ENCODE data around the gene CAMKMT. TPM values are rescaled to one million over a fixed set of nuclear protein-coding genes. Genes with fewer than 3 reads are reported as not detected.

CAMKMT gene
- total RNA-seq, 1 donor from 2014 or later = 8.4 TPM

DNA sequence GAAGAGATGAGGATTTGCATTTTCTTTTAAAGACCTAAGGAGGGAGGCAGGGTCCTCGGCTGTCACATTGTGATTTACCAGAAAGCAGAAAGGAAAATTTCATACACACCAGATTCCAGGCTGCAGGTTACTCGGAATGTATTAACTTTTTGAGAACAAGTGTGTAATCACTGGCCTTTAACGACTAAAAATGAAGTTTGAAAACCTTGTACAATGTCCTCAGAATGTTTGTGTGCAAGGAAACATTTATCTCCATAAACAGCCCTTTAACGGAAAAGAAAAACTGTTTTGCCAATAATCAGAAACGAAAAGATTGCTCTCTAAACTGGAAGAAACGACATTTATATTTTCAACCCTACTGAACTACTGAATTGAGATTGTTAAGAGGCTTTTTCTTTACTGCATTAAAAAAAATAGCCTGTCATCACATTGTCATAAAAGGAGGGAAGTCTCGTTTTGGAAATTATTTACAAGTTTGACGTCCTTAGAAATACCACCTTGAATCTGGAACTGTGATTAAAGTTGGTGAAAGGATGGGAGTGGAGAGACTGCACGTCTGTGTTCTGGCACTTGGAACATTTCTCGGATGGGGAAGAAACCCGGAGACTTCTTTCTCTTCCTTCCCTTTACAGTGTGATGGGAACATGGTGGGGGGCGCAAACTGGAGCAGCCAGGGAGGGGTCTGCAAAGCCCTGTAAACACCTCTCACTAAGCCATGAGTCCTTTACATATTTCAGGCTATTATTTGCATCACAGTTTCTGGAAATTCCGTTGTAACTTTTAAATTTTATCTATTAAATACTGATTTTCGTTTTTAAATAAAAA lies 445.7 kb downstream of the CAMKMT start:
- ATAC-seq = no peak

DNA sequence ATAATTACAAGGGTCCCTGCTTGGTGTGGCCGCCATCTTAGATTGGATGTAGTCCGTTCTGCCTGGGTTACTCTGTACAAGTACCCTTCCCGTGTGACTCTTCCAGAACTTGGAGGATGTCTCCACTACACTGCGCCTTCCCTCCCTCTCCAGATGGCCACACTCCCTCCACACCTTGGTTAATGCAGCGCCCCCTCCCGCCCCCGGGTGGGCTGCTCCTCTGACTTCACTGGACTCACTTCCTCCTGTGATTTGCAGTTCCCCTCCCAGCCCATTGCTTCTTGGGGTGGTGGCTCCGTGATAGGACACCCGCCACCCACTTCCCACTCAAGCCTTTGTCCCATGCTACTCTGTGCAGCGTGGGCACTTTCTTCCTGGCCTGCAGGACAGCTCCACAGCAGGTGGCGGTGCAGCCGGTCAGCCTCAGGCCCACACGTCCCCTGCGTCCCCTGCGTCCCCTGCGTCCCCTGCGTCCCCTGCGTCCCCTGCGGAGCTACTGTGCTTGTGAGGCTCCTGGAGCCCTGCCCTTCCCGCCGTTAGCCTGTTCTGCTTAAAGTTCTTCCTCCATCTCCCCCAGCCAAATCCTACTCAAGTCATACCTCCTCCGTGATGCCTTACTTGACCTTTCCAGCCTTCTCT lies 449.3 kb downstream of the CAMKMT start:
- ATAC-seq = no peak

DNA sequence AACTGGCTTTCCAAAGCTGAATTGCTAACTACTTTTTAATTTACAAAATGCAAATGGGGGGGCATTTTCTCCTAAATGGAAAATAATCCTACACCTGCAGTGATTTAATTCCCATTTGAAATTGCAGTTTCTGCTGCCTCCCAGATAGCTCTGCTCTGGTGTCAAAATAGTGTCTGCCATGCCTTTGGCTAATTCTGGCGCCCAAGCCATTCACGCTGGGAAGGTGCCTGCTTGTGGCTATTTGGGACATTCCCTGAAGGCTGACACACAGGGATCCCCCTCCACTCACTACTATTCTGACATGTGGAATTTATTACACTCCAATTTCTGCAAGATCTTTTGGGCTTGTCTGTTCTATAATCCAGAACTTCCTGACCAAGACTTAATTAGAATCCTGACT lies 451.4 kb downstream of the CAMKMT start:
- ATAC-seq = no peak

DNA sequence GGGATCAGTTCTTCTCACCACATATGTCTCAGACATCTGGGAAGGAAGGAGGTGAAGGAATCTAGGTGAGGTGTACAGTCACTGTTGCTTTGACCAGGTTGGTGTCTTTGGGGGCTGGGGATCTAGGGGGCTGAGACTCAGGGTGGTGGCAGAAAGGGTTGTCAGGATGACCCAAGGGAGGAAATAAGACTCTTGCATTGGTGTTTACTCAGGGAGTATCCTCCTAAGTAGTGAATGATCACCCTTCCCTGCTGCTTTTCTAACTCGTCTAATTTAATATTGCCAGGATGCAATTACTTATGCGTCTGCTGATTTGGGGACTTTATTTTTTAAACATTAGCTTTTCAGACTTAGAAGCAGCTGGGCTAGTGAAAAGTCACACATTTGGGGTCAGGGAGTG lies 451.9 kb downstream of the CAMKMT start:
- ATAC-seq = no peak

DNA sequence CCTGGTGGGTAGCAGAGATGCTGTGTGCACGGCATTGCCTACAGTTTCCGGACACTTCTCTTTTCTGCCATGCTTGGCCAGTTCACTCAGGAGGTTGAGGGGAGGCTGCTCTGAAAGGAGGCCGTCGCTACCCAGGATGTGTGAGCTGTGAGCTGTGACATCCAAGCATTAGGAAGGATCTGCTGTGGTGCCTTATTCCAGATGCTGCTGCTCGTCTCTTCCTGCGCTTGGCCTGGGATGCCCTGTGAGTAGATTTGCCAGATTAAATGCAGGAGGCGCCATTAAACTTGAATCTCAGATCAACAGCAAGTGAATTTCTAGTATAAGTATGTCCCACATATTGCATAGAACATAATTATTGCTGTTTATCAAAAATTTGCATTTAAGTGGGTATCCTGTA lies 455.5 kb downstream of the CAMKMT start:
- ATAC-seq = no peak

DNA sequence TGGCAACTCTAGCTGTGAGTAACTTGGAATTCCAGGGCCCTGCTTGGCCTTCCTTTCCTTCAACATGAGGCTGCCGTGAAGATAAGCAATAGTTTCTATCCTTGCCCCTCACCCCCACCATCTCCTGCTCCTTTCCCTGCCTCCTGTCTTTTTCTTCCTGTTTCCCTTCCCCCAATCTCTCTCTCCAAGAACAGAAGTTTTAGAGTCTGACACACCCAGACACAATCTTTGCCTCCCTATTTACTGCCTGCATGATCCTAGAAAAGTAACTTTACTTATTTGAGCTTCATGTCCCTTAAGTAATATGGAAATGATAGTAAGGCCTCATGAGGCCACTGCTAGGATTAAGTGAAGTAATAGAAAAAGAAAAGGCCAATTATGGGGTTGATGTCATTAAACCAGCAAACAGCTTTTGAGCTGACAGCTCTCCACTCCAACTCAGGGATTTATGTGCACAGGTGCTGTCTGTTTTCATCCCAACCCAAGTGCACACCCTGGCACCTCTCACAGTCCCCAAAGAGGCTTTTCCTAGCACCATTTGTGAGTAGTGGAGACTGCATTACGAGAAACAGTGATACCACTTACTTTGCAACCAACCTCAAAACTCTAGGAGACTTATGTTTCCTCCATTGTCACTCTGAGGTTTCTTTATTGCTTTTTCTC lies 456.1 kb downstream of the CAMKMT start:
- no peak for ATAC-seq

DNA sequence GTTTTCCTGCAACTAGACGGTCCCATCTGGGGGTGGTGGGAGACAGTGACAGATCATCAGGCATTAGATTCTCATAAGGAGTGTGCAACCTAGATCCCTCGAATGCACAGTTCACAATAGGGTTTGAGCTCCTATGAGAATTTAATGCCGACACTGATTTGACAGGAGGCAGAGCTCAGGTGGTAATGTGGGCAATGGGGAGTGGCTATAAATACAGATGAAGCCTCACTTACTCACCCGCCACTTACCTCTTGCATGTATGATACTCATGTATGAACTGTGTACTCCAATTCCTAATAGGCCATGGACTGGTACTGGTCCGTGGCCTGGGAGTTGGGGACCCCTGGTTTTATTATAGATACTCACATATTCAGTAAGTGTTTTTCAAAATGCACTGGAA lies 457.3 kb downstream of the CAMKMT start:
- no peak for ATAC-seq

DNA sequence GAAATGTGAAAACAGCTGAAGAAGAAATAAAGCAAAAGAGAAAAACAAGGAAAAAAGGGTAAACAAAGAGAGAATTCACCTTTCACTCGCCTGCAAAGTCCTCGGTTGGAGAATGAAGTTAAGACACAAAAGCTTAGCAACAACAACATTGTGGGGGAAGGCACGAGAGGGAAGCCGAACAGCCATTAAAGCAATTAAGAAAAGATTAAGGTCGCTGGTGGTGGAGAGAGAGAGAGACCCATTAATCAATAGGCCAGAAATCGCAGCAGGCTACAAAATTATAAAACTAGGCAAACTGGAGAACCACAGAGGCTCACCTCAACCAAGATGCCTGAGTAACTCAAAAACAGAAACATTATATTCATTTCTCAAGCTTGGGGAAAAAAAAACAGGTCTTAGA lies 459.8 kb downstream of the CAMKMT start:
- no peak for ATAC-seq

DNA sequence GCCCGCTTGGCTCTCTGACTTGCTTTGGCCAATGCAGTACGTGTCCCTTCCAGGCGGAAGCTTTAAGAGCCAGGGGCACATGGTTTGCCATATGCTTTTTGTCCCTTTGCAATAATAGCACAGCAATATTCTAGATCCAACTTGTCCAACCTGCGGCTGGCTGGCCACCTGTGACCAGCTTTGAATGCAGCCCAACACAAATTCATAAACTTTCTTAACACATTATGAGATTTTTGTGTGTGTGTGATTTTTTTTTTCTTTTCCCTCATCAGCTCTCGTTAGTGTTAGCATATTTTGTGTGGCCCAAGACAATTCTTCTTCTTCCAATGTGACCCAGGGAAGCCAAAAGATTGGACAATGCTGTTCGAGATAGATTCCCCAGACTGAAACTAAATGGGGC lies 460.4 kb downstream of the CAMKMT start:
- ATAC-seq = no peak

Other genes with a start within 250 kb of the CAMKMT start
- gene PPM1B, start 193.1 kb upstream of the CAMKMT start, total RNA-seq = 20.0 TPM
- gene SLC3A1, start 86.5 kb upstream of the CAMKMT start, total RNA-seq = not detected
- gene PREPL, start 453 bp upstream of the CAMKMT start, total RNA-seq = 15.7 TPM